Upper lobe of right lung (tissue), 1 donor: ENCODE results near the gene GUK1. TPM values are rescaled to one million over a fixed set of nuclear protein-coding genes. Genes with fewer than 3 reads are reported as not detected.
A peak's percentile ranks its signal among the peaks of the same experiment; 100 is the strongest.

ENCODE experiments used
- ATAC-seq: fragments of 200-7000 bp; cut with Tn5 transposase; one replicate; pipeline ENCODE4 v1.9.1; 2020; ENCODE audit warnings: mild to moderate bottlenecking, moderate library complexity
- DNase-seq: peaks from one replicate; pipeline ENCODE4 v3.0.0-alpha.2; 2020
- H3K27ac ChIP-seq: fragments of 200-600 bp; one replicate; pipeline ENCODE4 v1.8.0; 2022
- H3K27me3 ChIP-seq: fragments of 200-600 bp; one replicate; pipeline ENCODE4 v1.8.0; 2022; ENCODE audit warnings: mild to moderate bottlenecking
- H3K36me3 ChIP-seq: fragments of 200-600 bp; one replicate; pipeline ENCODE4 v1.8.0; 2022
- H3K4me1 ChIP-seq: fragments of 200-600 bp; one replicate; pipeline ENCODE4 v1.8.0; 2022
- H3K4me3 ChIP-seq: fragments of 200-600 bp; one replicate; pipeline ENCODE4 v1.8.0; 2022; ENCODE audit warnings: mild to moderate bottlenecking
- H3K9me3 ChIP-seq: fragments of 200-600 bp; one replicate; pipeline ENCODE4 v1.8.0; 2022
- CTCF ChIP-seq: fragments of 200-600 bp; IDR thresholded peaks from one replicate; pipeline ENCODE4 v1.8.0; 2022; ENCODE audit warnings: antibody characterized with exemption
- intact Hi-C: fragments of 100-400 bp; cut with DNase I; formaldehyde crosslinking; loops from one replicate; pipeline ENCODE4 v1.11.0; 2022
- total RNA-seq: library from RNA; stranded (reverse); fragmentation: NEBNext Ultra II Directional; extraction: Animal tissue kit (Norgen Biotek cat#: 25700); gene quantifications from one replicate; pipeline ENCODE4 v1.2.1, GENCODE V29; 2021
- donor health status: DM: no; HTN: yes; CAD: no; lungs with severe emphysema.

The GUK1 gene
- total RNA-seq, 1 donor from 2014 or later, result 203 TPM

DNA sequence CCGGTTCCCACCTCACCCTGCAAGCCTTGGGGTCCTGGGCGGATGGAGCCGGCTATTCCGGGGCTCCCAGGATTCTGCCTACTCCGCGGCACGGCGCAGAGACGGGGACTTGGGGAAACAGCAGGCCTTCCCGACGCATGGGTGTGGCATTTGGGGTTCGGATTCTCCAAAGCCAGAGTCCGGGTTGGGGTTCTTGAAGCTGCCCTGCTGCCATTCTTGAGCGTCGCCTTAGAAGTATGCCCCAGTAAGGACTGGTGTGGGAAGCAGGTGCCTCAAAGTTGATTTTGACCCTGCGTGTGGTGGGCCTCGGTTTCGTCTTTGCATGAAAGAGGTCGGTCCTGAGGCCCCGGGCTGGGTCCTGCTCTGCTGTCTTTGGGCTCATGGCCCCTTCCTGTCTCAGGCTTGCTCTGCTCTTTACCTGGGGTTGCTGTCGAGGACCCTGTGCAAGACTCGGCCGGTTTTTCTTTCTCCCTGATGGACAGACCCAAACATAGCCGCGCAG lies 696 bp downstream of the GUK1 start:
- ATAC-seq, result no peak
- Histone ChIP-seq H3K27ac (peak overlapping the region; percentile 96), H3K27me3 (no peaks in the 10 kb centered on the region), H3K9me3 (no peaks in the 10 kb centered on the region), H3K4me1 (peaks cover 35% of the 10 kb centered on the region), H3K4me3 (peak overlapping the region; percentile 97), H3K36me3 (peaks cover 3% of the 10 kb centered on the region)
- DNase-seq, result no peak
- intact Hi-C loops, result no loop called here
- no peak for TF ChIP-seq CTCF

DNA sequence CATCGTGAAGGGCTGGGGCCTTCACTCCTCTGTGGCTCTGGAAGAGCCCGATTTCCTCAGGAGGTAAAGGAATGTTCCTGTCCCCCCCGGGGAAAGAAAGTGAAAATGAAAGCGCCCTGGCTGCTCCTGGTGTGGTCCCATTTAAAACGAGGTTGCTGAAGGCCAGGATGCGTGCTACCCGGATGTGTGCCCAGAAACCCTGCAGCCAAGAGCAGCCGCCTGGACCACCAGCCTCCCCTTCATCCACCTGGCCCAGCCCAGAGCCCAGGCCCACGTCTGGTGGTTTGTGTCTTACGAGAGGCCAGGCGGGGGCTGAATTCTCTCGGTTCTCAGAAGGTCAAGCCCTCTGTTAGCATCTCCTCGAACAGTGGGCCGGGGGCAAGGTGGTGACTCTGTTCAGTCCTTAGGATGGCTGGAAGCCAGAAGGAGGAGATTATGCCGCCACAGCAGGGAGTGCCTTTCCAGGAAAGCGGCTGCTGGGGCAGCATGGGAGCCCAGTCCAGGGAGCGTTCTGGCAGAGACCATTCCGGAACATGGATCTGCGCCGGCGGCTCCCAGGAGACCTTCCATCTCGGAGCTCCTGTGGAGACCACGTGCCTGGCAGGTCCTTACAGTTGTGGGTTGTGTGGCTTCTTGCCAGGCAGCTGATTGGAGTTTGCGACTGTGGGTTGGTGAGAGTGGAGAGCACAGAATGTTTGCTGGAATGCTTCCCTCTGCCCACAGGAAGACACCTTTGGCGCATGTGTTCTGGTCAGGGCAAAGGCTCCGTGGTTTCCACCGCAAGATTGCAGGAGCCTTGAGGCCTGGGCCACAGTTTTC lies 1.4 kb downstream of the GUK1 start:
- Histone ChIP-seq H3K4me1 (peaks cover 35% of the 10 kb centered on the region), H3K27me3 (no peaks in the 10 kb centered on the region), H3K36me3 (peaks cover 8% of the 10 kb centered on the region), H3K4me3 (peak overlapping the region; percentile 97), H3K27ac (peak overlapping the region; percentile 96), H3K9me3 (no peaks in the 10 kb centered on the region)
- DNase-seq (peak; percentile 69), ATAC-seq (no peak)
- TF ChIP-seq CTCF, result no peak
- intact Hi-C loops, result no loop called here

DNA sequence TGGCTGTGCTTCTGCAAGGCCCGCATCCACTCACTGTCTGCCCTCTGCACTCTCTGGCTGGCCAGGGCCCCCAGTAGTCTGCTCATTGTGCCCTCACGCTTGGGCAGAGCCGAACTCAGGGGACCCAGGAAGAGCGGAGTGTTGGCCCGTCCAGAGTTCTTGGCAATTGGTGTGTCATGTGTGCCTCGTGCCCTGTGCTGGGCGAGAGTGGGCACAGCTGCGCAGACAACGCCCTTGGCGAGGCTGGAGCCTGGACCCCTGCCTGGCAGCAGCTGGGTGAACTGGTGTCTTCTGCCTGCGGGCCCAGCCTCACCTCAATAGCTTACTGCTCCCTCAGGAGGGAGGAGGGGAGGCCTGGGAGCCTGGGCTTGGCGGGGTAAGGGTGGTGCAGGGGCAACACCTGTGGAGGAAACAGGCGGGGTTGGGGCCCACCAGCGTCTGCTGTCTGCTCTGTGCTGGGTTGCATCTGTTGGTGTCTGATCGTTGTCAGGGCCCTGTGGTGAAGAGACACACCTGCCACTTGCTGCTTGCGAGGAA lies 2.1 kb downstream of the GUK1 start:
- H3K27me3 ChIP-seq, result no peaks in the 10 kb centered on the region
- no peak for TF ChIP-seq CTCF
- H3K9me3 ChIP-seq, result no peaks in the 10 kb centered on the region
- H3K4me3 ChIP-seq, result peak overlapping the region; percentile 97
- peak overlapping the region; percentile 96 for H3K27ac ChIP-seq
- no peak for DNase-seq
- peaks cover 35% of the 10 kb centered on the region for H3K4me1 ChIP-seq
- H3K36me3 ChIP-seq, result peaks cover 16% of the 10 kb centered on the region
- intact Hi-C loops, result no loop called here
- ATAC-seq, result no peak

GRCh38 chr1:228142701-228143136 lies 2.6 kb downstream of the GUK1 start:
- H3K4me1 ChIP-seq, result peaks cover 35% of the 10 kb centered on the region
- H3K4me3 ChIP-seq, result peak overlapping the region; percentile 97
- ATAC-seq (no peak), DNase-seq (no peak)
- peak overlapping the region; percentile 96 for H3K27ac ChIP-seq
- TF ChIP-seq CTCF, result no peak
- no peaks in the 10 kb centered on the region for H3K27me3 ChIP-seq
- H3K9me3 ChIP-seq, result no peaks in the 10 kb centered on the region
- intact Hi-C loops, result no loop called here
- H3K36me3 ChIP-seq, result peaks cover 21% of the 10 kb centered on the region

- Histone ChIP-seq H3K9me3 (no peaks in the 10 kb centered on the region), H3K4me1 (peaks cover 42% of the 10 kb centered on the region), H3K36me3 (peaks cover 29% of the 10 kb centered on the region), H3K27me3 (no peaks in the 10 kb centered on the region), H3K27ac (peak overlapping the region; percentile 13), H3K4me3 (no peak overlapping the region)
- intact Hi-C loops, result no loop called here
- DNase-seq, result no peak
- no peak for ATAC-seq
- no peak for TF ChIP-seq CTCF
These were observed 3.6 kb downstream of the GUK1 start for GRCh38 chr1:228143480-228144192.
